Keratinocyte (primary cell): ENCODE data around the gene SPDYC.
A peak's percentile ranks its signal among the peaks of the same experiment; 100 is the strongest.

Source experiments
- CTCF ChIP-seq, 3 experiments: IDR thresholded peaks in 1 of 3; conservative IDR thresholded peaks in 1 of 3; optimal IDR thresholded peaks in 1 of 3; 2 replicates in 2 of 3; 3 replicates in 1 of 3; pipeline versions ENCODE3 to v1.5.1; 2011; ENCODE audit warnings: low read length in 3 of 3, mild to moderate bottlenecking in 3 of 3, moderate library complexity in 2 of 3, control low read depth in 1 of 3, inconsistent platforms in 1 of 3; ENCODE audit not compliant: insufficient read depth in 2 of 3; ENCODE audit errors: extremely low read depth in 1 of 3
- EZH2 ChIP-seq: IDR thresholded peaks from one replicate; pipeline ENCODE4 v1.6.1; 2012; ENCODE audit warnings: inconsistent platforms, mild to moderate bottlenecking, low read length, moderate library complexity

- peak in 1 of 3 experiments; percentile 8 for TF ChIP-seq CTCF (optimal IDR thresholded peaks at IDR 0.05 in 1 of 3, IDR thresholded peaks at IDR 0.05 in 1 of 3, conservative IDR thresholded peaks at IDR 0.05 in 1 of 3; ENCODE audit: extremely low read depth in 1 of 3, insufficient read depth in 2 of 3, low read length in 3 of 3)
- TF ChIP-seq EZH2 = no peak
Measured at GRCh38 chr11:65150509-65151299, 19.3 kb upstream of the SPDYC start.
